ENCODE results near the gene HERC5. TPM values are rescaled to one million over a fixed set of nuclear protein-coding genes. Genes with fewer than 3 reads are reported as not detected.

Gene HERC5
- total RNA-seq, 4 donors from 2014 or later, result 1.5 to 4.0 (median 1.5) TPM; not detected in 1

DNA sequence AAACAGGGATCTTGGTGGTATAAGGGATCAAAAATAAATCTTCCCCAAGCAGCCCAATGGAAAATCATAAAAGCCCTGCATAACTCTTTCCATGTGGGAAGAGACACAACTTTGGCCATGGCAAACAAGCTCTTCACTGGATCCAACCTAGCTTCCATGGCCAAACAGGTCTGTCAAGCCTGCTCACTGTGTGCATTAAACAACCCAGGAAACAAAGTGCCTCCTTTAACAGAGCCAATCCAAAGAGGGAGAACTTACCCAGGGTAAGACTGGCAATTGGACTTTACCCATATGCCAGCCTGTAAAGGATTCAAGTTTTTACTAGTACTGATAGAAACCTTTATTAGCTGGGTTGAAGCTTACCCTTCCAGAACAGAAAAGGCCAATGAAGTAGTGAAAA lies 7.6 kb upstream of the HERC5 start:
- no peak for DNase-seq
- intact Hi-C loops (cut with DNase I; ENCODE audit: low total_unique reads), result no loop called here
- TF ChIP-seq CTCF (IDR thresholded peaks at IDR 0.05) (no peak), EP300 (IDR thresholded peaks at IDR 0.05; ENCODE audit: low read depth) (no peak), POLR2A (IDR thresholded peaks at IDR 0.05) (no peak)

GRCh38 chr4:88451205-88451604 lies 5.7 kb upstream of the HERC5 start:
- no peak overlapping the region for H3K4me3 ChIP-seq
- H3K27me3 ChIP-seq, result no peaks in the 10 kb centered on the region
- DNase-seq, result no peak
- in situ Hi-C loops (cut with MboI; ENCODE audit: low pct_ligation_motif_present in 1 of 4, low pct_unique_long_range_greater_than_20kb in 1 of 4, low sequenced_read_pairs in 3 of 4), result no loop called here
- 68% methylated on average over 2 of the region's 2 CpGs; no CpG with 5 or more reads in 1 of the 2 donors for WGBS, 2 donors (ENCODE audit: low coverage in 1 of 2)
- no peaks in the 10 kb centered on the region for H3K36me3 ChIP-seq
- peaks cover 0 to 4% (median 0%) of the 10 kb centered on the region in 4 donors for H3K4me1 ChIP-seq
- TF ChIP-seq EP300 (IDR thresholded peaks at IDR 0.05; ENCODE audit: low read depth) (no peak), CTCF (IDR thresholded peaks at IDR 0.05) (no peak), POLR2AphosphoS5 (IDR thresholded peaks at IDR 0.05) (no peak), POLR2A (IDR thresholded peaks at IDR 0.05) (no peak)
- no peak overlapping the region for H3K27ac ChIP-seq
- intact Hi-C loops (cut with DNase I; ENCODE audit: low total_unique reads), result loop anchor here (10.0 kb wide), 1 partner anchor 64 kb away; no protein-coding TSS in a partner anchor
- H3K9me3 ChIP-seq, result no peaks in the 10 kb centered on the region

More for the DNA sequence above, 7.6 kb upstream of the HERC5 start:
- no peaks in the 10 kb centered on the region for H3K4me1 ChIP-seq
- H3K27ac ChIP-seq, result no peak overlapping the region
- H3K9me3 ChIP-seq, result no peaks in the 10 kb centered on the region
- no peak overlapping the region for H3K4me3 ChIP-seq
- in situ Hi-C loops (cut with MboI; ENCODE audit: low pct_ligation_motif_present in 1 of 4, low pct_unique_long_range_greater_than_20kb in 1 of 4, low sequenced_read_pairs in 3 of 4), result no loop called here
- H3K36me3 ChIP-seq, result no peaks in the 10 kb centered on the region
- H3K27me3 ChIP-seq, result no peaks in the 10 kb centered on the region

DNA sequence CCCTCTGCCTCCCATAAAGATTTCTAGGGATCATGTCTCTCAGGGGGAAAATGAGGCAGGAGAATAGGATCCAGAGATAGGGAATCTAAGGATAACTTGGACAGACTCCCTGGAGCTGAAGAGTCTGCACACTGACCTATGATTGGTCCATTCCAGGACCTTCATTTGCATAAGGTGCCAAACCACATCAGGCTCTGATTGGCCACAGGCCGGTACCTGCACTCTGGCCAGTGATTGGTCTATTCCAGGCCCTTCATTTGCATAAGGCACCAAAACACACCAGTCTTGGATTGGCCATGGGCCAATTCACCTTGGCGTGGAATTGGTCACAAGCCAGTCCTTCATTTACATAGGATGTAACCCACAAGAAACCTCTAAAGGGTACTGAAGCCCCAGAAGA lies 4.0 kb upstream of the HERC5 start:
- no peak for DNase-seq
- Histone ChIP-seq H3K36me3 (no peaks in the 10 kb centered on the region), H3K4me3 (no peak overlapping the region), H3K9me3 (no peaks in the 10 kb centered on the region), H3K4me1 (peaks cover 0 to 13% (median 7%) of the 10 kb centered on the region in 4 donors), H3K27me3 (no peaks in the 10 kb centered on the region), H3K27ac (no peak overlapping the region)
- 73% methylated on average over 2 of the region's 2 CpGs; no CpG with 5 or more reads in 1 of the 2 donors for WGBS, 2 donors (ENCODE audit: low coverage in 1 of 2)
- in situ Hi-C loops (cut with MboI; ENCODE audit: low pct_ligation_motif_present in 1 of 4, low pct_unique_long_range_greater_than_20kb in 1 of 4, low sequenced_read_pairs in 3 of 4) (no loop called here), intact Hi-C loops (cut with DNase I; ENCODE audit: low total_unique reads) (loop anchor here (10.0 kb wide), 1 partner anchor 62 kb away; no protein-coding TSS in a partner anchor)
- TF ChIP-seq EP300 (IDR thresholded peaks at IDR 0.05; ENCODE audit: low read depth), result no peak
- no peak for TF ChIP-seq POLR2A (IDR thresholded peaks at IDR 0.05)
- no peak for TF ChIP-seq CTCF (IDR thresholded peaks at IDR 0.05)
- TF ChIP-seq POLR2AphosphoS5 (IDR thresholded peaks at IDR 0.05), result no peak

GRCh38 chr4:88457307-88458103 lies 586 bp downstream of the HERC5 start:
- TF ChIP-seq CTCF (IDR thresholded peaks at IDR 0.05) (no peak), EP300 (IDR thresholded peaks at IDR 0.05; ENCODE audit: low read depth) (no peak), POLR2A (IDR thresholded peaks at IDR 0.05) (no peak), POLR2AphosphoS5 (IDR thresholded peaks at IDR 0.05) (no peak)
- intact Hi-C loops (cut with DNase I; ENCODE audit: low total_unique reads) (loop anchor here (10.0 kb wide), 1 partner anchor 57 kb away; no protein-coding TSS in a partner anchor), in situ Hi-C loops (cut with MboI; ENCODE audit: low pct_ligation_motif_present in 1 of 4, low pct_unique_long_range_greater_than_20kb in 1 of 4, low sequenced_read_pairs in 3 of 4) (no loop called here)
- peak; percentile 40 for DNase-seq
- Histone ChIP-seq H3K27ac (peak overlapping the region; percentile 84 to 86 (median 85)), H3K4me1 (peaks cover 0 to 13% (median 8%) of the 10 kb centered on the region in 4 donors), H3K27me3 (peaks cover 11% of the 10 kb centered on the region), H3K9me3 (no peaks in the 10 kb centered on the region), H3K36me3 (peaks cover 0 to 5% (median 0%) of the 10 kb centered on the region in 4 donors), H3K4me3 (peak overlapping the region; percentile 49 to 73 (median 57))
- 6 to 11% methylated on average over 6 to 69 of the region's 75 CpGs for WGBS, 2 donors (ENCODE audit: low coverage in 1 of 2)

Measured in transverse colon (tissue), 4 donors.